Measurements from ENCODE around the gene ACOT9.

DNA sequence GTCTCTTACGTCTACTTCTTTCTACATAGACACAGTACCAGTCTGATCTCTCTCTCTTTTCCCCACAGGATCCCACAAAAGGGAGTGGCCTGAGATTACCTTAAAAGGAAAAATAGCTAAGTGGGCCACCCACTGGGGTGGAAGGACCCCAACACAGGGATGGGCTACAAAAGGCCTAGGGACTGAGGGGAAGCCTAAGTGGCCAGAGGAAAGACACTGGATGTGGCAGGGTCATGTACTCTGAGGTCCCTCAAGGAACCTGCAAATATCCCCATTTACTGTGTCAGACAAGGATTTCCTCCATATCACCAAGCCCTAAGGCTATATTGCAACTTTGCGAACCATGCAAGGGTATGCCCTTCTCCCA is 82.3 kb downstream of the ACOT9 start:
- TF ChIP-seq POLR2A (IDR thresholded peaks at IDR 0.05) (no peak), POLR2AphosphoS5 (IDR thresholded peaks at IDR 0.05) (no peak)
- TF ChIP-seq, protein P1, sequence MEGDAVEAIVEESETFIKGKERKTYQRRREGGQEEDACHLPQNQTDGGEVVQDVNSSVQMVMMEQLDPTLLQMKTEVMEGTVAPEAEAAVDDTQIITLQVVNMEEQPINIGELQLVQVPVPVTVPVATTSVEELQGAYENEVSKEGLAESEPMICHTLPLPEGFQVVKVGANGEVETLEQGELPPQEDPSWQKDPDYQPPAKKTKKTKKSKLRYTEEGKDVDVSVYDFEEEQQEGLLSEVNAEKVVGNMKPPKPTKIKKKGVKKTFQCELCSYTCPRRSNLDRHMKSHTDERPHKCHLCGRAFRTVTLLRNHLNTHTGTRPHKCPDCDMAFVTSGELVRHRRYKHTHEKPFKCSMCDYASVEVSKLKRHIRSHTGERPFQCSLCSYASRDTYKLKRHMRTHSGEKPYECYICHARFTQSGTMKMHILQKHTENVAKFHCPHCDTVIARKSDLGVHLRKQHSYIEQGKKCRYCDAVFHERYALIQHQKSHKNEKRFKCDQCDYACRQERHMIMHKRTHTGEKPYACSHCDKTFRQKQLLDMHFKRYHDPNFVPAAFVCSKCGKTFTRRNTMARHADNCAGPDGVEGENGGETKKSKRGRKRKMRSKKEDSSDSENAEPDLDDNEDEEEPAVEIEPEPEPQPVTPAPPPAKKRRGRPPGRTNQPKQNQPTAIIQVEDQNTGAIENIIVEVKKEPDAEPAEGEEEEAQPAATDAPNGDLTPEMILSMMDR (IDR thresholded peaks at IDR 0.05): no peak
